GM21717 (cell line): ENCODE measurements around the gene MAPK8IP3.
"Not testable (repeated sequence)": the region's sequence is repeated elsewhere in the genome, so short reads cannot be mapped to it uniquely, and the experiment has no call there.

ENCODE experiments used
- ATAC-seq: cut with Tn5 transposase; IDR thresholded peaks from one replicate; pipeline ENCODE4 v1.9.1; 2021; ENCODE audit warnings: mild to moderate bottlenecking, moderate library complexity; ENCODE audit not compliant: unreplicated experiment

Gene MAPK8IP3

DNA sequence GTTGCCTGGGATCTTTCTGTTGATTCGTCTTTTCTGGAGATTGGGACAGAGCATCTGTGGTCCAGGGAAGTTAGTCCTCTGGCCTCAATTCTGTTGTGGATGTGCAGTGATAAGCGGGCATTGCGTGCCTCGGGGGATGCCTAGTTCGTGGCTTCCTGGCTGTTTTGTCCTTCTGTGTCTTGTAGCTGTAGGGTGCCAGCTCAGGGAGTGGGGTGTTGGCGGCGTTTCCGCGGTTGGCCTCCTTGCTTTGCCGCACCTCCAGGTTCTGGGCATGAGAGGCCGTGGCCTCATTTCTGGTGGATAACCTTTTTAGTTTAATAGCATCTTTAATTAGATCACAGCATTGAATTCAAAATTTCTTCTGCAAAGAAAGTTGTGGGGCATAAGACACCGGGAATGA is 29.3 kb upstream of the MAPK8IP3 start:
- ATAC-seq = no peak

DNA sequence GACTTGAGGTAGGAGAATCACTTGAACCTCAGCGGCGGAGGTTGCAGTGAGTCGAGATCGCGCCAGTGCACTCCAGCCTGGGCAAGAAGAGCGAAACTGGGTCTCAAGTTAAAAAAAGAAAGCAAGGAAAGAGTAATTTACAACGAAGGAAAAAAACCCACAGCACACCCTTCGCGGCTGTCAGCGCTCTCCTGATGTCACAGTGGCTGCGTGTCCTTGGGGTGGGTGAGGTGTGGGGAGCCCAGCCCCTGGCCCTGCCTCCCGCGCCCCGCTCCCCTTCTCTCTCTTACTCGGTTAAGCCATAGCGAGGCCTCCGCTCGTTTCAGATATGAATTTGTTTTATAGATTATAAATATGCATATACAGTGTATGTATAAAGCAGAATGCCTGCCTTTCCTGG is 28.7 kb upstream of the MAPK8IP3 start:
- no peak for ATAC-seq

DNA sequence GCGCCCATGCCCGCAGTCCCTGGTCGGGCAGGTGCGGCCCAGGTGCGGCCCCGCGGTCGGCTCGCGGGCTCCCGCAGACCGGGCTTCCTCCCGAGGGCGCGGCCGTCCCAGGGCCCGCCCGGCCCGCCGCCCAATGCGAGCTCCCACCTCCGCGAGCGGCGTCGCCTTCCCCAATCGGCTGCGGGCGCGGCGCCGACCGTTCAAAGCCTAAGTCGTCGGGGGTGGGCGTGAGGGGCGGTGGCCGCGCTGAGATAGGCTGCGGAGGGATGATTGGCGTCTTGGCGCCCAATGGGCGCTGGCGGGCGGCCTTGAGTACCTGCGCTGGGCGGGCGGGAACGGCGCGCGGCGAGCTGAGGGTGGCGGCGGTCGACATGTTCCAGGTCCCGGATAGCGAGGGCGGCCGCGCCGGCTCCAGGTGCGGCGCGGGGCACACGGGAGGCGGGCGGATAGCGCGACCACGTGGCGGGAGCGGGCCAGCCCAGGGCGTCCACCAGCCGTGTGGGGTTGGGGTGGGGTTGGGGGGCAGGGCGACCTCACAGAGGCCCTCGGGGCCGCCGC is 28.0 kb upstream of the MAPK8IP3 start, which contains the start of gene JPT2:
Gene JPT2 (plus strand): TSS at position 338 of the 558 bp plus-strand sequence. CDS start 34 bp downstream, at position 372.
- ATAC-seq = peak; percentile 81

DNA sequence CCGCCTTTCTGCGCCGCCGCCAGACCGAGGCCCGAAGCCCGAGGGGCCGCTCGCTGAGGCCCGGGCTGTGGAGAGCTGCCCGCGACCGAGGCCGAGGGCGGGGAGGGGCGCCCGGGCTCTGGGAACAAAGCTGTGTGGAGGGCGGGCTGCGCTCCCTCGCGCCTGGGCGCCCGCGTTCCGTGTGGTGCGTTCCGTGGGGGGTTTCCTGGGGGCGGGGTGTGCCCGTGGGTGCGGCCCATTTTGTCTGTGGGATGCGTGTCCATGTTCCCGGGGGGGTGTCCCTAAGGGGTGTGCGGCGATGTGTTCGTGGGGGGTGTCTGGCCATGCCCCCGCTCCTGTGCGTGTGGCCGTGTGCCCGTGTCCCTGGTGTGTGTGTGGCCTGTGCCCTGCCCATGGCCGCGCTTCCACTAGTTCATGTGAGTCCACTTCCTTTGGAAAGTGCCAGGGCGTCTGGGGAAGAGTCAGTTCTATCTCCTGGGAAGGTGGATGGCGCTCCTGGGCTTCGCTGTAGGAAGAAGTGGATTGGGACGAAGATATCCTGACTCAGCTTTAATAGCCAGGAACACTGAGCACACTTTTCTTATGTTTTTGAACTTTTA is 27.4 kb upstream of the MAPK8IP3 start:
- ATAC-seq = peak; percentile 20

DNA sequence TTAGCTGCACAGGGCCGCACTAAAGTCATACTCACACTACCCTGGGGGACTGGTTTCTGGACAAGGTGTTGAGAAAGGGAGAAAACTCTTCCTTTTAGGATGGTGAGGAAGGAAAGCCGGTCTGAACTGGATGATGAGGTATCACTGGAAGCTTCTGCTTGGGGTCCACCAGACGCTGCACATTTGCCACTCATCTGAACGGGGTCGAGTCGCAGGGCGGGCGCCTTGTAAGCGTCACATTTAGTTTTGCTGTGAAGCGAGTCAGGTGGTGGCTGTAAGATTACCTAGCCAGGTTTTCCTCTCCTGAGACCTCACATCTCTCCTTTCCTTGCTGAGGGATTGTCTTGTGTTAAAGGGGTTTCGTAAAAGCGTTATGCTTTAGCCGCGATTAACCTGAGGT is 25.6 kb upstream of the MAPK8IP3 start:
- no peak for ATAC-seq

DNA sequence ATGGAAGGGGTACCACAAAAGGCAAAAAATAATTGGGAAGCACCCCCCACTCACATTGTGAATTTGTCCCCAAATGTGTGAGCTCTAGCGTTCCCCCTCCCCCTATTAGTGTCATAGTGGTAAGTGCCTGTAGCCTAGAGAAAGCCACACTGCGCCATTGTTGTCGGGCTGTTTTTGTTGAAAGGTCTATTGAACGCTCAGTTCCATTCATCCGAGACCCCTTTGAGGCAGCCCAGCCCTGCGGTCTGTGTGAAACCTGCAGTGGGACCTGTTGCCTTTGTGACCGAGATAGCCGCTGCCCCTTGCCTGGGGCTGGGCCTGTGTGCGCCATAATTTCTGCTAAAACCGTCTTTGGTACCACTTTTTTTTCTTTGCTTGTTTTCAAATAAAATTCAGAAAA is 25.0 kb upstream of the MAPK8IP3 start:
- ATAC-seq = no peak

DNA sequence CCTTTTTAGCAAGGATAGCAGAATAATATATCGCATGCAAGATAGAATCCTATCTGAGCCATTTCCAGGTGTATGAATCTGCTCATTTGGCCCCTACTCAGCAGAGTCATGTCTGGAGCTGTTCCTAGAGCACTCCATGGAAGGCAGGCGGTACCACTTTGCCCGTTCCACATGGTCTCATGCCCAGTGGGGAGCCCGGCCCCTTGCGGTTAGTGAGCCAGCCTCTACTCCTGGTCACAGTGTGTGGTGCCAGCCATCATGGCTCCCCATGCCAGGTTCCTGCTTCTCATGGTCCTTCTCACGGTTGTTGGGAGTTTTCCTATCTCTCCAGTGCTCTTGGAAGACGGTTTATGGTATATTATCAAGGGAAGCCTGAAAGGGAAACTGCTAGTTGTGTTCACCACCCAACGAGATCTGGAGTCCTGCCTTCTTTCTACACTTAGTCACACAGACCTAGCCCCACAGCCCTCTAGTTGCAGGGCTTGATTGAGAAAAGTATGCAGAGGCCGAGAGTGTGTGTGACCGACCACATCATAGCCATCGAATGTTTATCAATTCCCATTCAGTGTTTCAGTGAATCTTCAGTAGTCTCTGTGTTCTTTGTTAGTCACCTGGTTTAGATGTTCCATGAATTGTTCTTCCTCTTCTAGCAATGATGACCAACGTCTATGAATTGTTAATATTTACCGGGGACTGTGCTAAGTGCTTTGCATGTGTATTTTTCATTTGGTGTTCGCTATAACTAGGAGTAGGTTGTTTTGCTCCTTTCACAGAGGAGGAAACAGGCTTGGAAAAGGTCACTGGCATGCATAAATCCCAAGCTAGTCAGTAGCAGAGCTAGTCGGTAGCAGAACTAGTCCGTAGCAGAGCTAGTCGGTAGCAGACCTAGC is 18.3 kb upstream of the MAPK8IP3 start:
- ATAC-seq = no peak

DNA sequence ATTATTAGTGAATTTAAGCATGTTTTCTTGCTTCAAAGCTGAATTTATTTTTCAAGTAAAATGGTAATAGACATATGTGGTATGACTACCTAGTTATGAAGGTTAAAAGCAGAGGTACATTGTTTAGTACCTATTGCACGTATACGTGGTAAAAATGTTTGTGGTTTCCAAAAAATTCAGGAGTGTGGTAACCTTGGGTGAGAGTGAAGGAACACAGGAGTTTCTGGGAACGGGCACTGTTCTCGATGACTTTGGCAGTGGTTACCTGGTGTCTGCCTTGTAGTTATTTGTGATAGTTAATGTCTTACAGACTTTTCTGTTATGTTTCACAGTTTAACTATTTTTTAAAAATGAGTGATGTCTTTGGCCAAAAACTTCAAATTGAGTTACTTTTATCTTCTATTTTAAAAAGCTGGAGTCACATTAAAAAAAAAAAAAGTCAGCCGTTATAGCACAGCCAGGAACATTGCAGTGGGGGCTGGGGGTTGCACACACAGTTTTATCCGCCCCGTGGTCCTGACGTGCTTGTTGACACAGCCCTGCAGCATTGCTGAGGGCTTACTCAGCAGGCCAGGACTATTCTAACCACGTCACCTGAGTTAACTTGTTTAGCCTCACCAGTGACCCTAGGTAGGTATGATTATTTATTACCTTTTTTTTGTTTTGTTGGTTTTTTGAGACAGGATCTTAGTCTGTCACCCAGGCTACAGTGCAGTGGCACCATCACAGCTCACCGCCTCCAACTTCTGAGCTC is 17.0 kb upstream of the MAPK8IP3 start:
- no peak for ATAC-seq

DNA sequence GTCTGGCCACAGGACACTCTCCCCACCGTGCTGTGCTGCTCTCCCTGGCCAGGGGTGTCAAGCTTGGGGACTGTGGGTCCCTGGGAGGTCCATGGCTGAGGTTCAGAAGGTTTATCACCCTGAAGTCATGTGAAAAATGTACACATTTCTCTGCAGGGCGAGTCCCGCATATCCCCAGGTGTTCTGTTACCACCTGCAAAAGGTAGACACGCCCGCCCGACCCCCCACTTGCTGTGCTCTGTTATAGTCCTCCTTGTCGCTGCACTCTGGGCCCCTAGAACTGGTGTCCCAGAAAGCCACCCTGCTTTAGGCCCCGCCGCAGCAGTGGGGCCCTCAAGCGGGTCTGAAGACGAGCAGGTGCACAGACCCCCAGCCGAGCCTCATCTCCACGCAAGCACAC is 16.1 kb upstream of the MAPK8IP3 start:
- no peak for ATAC-seq

DNA sequence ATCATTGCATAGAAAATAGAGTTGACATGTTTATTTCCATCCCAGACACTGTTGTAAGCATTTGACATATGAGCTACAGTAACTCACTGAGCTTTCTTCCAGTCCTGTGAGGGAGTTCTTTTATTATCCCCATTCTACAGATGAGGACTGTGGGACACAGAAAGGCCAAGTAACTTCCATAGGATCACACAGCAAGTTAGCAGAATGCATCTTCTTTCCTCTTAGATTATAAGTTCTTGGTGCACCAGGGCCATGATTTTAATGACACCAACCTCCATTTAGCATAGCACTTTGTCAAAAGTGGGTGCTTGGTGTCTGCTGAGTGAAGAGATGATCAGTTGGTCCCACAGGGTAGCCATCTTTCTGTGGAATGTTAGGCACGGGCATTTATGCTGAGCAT is 15.2 kb upstream of the MAPK8IP3 start:
- no peak for ATAC-seq

DNA sequence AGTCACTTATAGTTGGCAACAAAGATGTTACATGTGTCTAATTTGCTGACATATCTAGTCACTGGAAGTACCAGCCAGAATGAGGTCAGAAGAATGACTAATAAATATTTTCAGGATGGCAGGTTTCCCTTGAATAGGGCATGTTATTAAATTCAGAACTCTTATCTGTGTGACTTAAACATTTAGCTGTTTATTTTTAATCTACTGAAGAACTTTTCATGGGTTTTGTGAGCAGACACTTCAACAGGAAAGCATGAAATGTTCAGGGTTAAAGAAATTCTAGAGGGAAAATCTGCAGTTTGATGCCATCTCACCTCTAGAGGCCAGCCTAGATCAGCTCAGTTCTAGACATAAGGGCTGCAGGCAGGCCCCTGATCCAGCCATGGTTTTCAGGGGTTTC is 14.7 kb upstream of the MAPK8IP3 start:
- no peak for ATAC-seq

DNA sequence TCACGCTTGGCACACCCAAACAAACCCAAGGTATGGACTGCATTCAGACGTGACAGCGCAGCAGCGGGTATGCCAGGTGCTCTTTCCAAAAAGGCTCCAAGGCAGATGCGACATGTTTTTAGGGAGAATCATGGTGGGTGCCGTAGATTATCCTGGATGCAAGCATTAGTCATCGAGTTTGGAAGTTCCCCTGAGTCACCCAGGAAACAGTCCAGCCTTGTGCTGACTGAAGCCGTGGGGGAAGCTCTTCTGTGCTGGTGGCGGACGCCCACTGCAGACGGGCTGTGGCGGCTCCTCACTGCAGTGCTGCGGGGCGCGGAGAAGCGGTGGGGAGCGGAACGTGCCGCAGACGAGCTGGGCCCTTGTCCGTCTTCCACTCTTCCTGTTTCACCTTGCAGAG is 14.0 kb upstream of the MAPK8IP3 start:
- no peak for ATAC-seq

GRCh38 chr16:1696863-1697262 is 9.1 kb upstream of the MAPK8IP3 start:
- ATAC-seq = no peak

DNA sequence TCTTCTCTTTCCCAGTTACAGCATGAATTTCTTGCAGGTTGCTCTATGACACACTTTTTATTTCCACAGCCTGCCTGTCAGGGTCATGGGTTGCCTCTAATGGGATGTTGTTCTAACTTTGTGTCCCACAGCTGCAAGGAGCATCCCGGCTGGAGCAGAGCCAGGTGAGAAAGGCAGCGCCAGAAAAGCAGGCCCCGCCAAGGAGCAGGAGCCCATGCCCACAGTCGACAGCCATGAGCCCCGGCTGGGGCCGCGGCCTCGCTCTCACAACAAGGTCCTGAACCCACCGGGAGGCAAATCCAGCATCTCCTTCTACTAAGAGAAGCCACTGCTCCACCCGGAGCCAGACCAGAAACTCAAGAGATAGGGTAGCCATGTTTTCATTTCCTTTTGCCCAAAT is 7.3 kb upstream of the MAPK8IP3 start:
- ATAC-seq = no peak

GRCh38 chr16:1700246-1700645 is 5.7 kb upstream of the MAPK8IP3 start:
- ATAC-seq = no peak

DNA sequence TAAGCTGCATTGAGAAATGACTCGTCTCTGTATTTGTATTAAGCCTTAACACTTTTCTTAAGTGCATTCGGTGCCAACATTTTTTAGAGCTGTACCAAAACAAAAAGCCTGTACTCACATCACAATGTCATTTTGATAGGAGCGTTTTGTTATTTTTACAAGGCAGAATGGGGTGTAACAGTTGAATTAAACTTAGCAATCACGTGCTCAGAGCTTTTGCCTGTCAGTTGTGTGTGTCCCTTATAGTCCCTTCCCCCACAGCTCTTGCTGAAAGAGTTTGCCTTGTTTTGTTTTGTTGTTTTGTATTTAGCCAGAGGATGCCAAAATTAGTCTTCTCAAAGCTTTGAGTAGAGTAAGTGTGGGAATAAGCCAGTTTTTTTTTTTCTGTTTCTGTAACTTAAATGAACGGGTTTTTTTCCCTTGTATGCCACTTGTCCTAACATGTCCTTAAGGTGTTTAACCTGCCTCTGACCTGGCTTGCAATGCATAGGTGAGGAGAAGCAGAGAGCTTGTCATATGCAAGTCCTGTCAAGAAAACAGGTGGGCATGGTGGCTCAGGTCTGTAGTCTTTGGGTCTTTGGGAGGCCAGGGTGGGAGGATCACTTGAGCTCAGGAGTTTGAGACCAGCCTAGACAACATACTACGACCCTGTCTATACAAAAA is 4.6 kb upstream of the MAPK8IP3 start:
- ATAC-seq = no peak

DNA sequence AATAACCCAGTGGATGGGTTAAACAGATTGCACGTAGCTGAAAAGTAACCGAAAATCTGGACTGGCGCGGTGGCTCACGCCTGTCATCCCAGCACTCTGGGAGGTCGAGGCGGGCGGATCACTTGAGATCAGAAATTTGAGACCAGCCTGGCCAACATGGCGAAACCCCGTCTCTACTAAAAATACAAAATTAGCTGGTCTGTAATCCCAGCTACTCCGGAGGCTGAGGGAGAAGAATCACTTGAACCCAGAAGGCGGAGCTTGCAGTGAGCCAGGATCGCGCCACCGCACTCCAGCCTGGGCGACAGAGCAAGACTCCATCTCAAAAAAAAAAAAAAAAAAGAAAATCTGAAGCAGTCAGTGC is 689 bp upstream of the MAPK8IP3 start:
- ATAC-seq = not testable (repeated sequence)

- peak; percentile 28 for ATAC-seq
Observed at GRCh38 chr16:1706386-1707192, 594 bp downstream of the MAPK8IP3 start.

DNA sequence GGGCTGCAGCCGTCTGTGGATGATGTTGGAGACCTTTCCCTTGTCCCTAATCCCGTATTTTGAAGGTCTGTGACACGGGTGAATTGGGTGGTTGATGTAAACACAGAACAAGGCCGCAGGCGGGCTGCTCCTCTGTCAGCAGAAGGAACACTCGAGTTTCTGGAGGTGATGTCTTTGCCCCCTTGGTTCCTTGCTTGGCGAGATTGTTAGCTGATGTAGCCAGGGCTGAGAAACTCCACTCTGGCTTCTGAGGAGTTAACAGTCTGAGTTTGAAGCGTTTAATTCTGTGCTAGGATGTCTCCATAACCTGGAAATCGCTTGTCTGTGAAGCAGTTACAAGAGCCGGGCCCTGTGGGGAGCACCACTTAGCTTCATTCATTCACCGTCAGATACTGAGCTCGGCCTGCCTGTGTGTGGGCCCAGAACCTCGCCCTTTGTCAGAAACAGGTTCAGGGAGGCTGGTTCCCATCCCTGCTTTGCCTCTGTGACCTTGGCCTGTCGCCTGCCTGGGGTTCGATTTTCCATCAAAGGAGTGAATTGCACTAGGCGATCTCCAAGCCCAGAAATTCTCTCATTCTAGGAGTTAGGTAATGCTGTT is 1.3 kb downstream of the MAPK8IP3 start:
- no peak for ATAC-seq
